Right lung (tissue), 5 donors: ENCODE data around the gene SMCO1. TPM values are rescaled to one million over a fixed set of nuclear protein-coding genes. Genes with fewer than 3 reads are reported as not detected.
"Not testable (repeated sequence)": the region's sequence is repeated elsewhere in the genome, so short reads cannot be mapped to it uniquely, and the experiment has no call there.

Source experiments
- DNase-seq, 2 donors: peaks; one replicate each; pipeline ENCODE4 v3.0.0-alpha.2; 2013
- polyA plus RNA-seq, 5 donors: library from polyadenylated mRNA; unstranded; fragments of 120-200 nt; gene quantifications; one replicate each; pipeline versions ENCODE4 v1.2.1 to v1.2.3, GENCODE V29; 2013; ENCODE audit warnings: inconsistent platforms in 1 of 5, low replicate concordance in 1 of 5; ENCODE audit not compliant: insufficient read length in 5 of 5, insufficient read depth in 1 of 5

Gene SMCO1
- polyA plus RNA-seq, 5 donors: 0.06 to 0.17 (median 0.09) TPM; not detected in 2

- DNase-seq: no peak
These were observed 21.9 kb downstream of the SMCO1 start for GRCh38 chr3:196493292-196493691.

- no peak for DNase-seq
These were observed 23.1 kb downstream of the SMCO1 start for GRCh38 chr3:196492080-196492479.

GRCh38 chr3:196489747-196490146, 25.4 kb downstream of the SMCO1 start:
- no peak for DNase-seq

- no peak for DNase-seq
These were observed 28.9 kb downstream of the SMCO1 start for GRCh38 chr3:196486263-196486662.

- DNase-seq: no peak
These were observed 37.5 kb downstream of the SMCO1 start for GRCh38 chr3:196477678-196478077.

GRCh38 chr3:196472286-196472685, 42.9 kb downstream of the SMCO1 start:
- DNase-seq: no peak

- no peak for DNase-seq
These were observed 43.6 kb downstream of the SMCO1 start for GRCh38 chr3:196471551-196471950.

- not testable (repeated sequence) for DNase-seq
These were observed 45.0 kb downstream of the SMCO1 start for GRCh38 chr3:196470182-196470581.

- no peak for DNase-seq
These were observed 51.3 kb downstream of the SMCO1 start for GRCh38 chr3:196463804-196464203.

- DNase-seq: no peak
These were observed 51.7 kb downstream of the SMCO1 start for GRCh38 chr3:196463478-196463756.

- not testable (repeated sequence) for DNase-seq
These were observed 52.3 kb downstream of the SMCO1 start for GRCh38 chr3:196462680-196463477.

- no peak for DNase-seq
These were observed 57.1 kb downstream of the SMCO1 start for GRCh38 chr3:196458063-196458462.

- not testable (repeated sequence) for DNase-seq
These were observed 57.7 kb downstream of the SMCO1 start for GRCh38 chr3:196457470-196457869.

Other genes starting within 250 kb of the SMCO1 start
- gene PCYT1A, start 227.6 kb downstream of the SMCO1 start, polyA plus RNA-seq: 10 to 100 TPM; 35.1 to 40.9 (median 40.4) TPM
- 10 to 100 TPM; 26.0 to 31.6 (median 27.2) TPM for gene DYNLT2B, start 197.1 kb downstream of the SMCO1 start, polyA plus RNA-seq
- gene TM4SF19, start 177.0 kb downstream of the SMCO1 start, polyA plus RNA-seq: under 1 TPM; 0.28 to 0.39 (median 0.35) TPM
- gene UBXN7, start 82.9 kb downstream of the SMCO1 start, polyA plus RNA-seq: 10 to 100 TPM; 21.8 to 44.1 (median 37.7) TPM
- 10 to 100 TPM; 14.1 to 17.9 (median 16.8) TPM for gene RNF168, start 11.6 kb downstream of the SMCO1 start, polyA plus RNA-seq
- 10 to 100 TPM; 14.6 to 19.6 (median 16.6) TPM for gene WDR53, start 53.2 kb upstream of the SMCO1 start, polyA plus RNA-seq
- gene FBXO45, start 53.3 kb upstream of the SMCO1 start, polyA plus RNA-seq: 10 to 100 TPM; 13.3 to 18.5 (median 14.5) TPM
- gene NRROS, start 124.3 kb upstream of the SMCO1 start, polyA plus RNA-seq: 10 to 100 TPM in 1 of 5 donors, 1 to 10 TPM in 4; 5.3 to 10.4 (median 6.1) TPM
- gene CEP19, start 196.9 kb upstream of the SMCO1 start, polyA plus RNA-seq: 1 to 10 TPM; 3.0 to 5.8 (median 4.0) TPM
- 10 to 100 TPM; 21.5 to 29.1 (median 25.8) TPM for gene PIGX, start 197.0 kb upstream of the SMCO1 start, polyA plus RNA-seq
- 10 to 100 TPM; 46.7 to 71.8 (median 64.5) TPM for gene PAK2, start 224.5 kb upstream of the SMCO1 start, polyA plus RNA-seq